Liver (tissue), 9 donors: Measurements from ENCODE around the gene ATP6V0A4. TPM values are rescaled to one million over a fixed set of nuclear protein-coding genes. Genes with fewer than 3 reads are reported as not detected.

Experiments used
- DNase-seq: peaks from one replicate; pipeline ENCODE4 v3.0.0-alpha.2; 2017; ENCODE audit warnings: low spot score
- H3K27ac ChIP-seq, 2 donors: one replicate each; pipeline ENCODE4 v1.7.0; 2013; ENCODE audit warnings: inconsistent platforms in 2 of 2, low read length in 2 of 2, control low read depth in 1 of 2, low read depth in 1 of 2, mild to moderate bottlenecking in 1 of 2
- H3K27me3 ChIP-seq, 4 donors: one replicate each; pipeline versions ENCODE4 v1.6.1 to v1.7.0; 2013; ENCODE audit warnings: low read length in 3 of 4, inconsistent platforms in 1 of 4, mild to moderate bottlenecking in 1 of 4, moderate library complexity in 1 of 4; ENCODE audit not compliant: control insufficient read depth in 4 of 4, insufficient read depth in 4 of 4
- H3K36me3 ChIP-seq, 4 donors: one replicate each; pipeline versions ENCODE4 v1.6.1 to v1.7.0; 2013; ENCODE audit warnings: low read length in 3 of 4, mild to moderate bottlenecking in 3 of 4, low read depth in 1 of 4, moderate library complexity in 1 of 4; ENCODE audit not compliant: control insufficient read depth in 4 of 4, insufficient read depth in 3 of 4
- H3K4me1 ChIP-seq, 4 donors: one replicate each; pipeline versions ENCODE4 v1.6.1 to v1.7.0; 2013; ENCODE audit warnings: low read length in 3 of 4, mild to moderate bottlenecking in 3 of 4, moderate library complexity in 1 of 4; ENCODE audit not compliant: control insufficient read depth in 4 of 4, insufficient read depth in 4 of 4
- H3K4me3 ChIP-seq, 3 donors: one replicate each; pipeline versions ENCODE4 v1.6.1 to v1.7.0; 2013; ENCODE audit warnings: low read length in 3 of 3, control low read depth in 1 of 3, low read depth in 1 of 3, mild to moderate bottlenecking in 1 of 3
- H3K9ac ChIP-seq, 2 donors: one replicate each; pipeline ENCODE4 v1.7.0; 2013; ENCODE audit warnings: low read length in 2 of 2, mild to moderate bottlenecking in 2 of 2, moderate library complexity in 2 of 2, control low read depth in 1 of 2, low read depth in 1 of 2
- H3K9me3 ChIP-seq, 4 donors: one replicate each; pipeline versions ENCODE4 v1.6.1 to v1.7.0; 2013; ENCODE audit warnings: low read length in 3 of 4; ENCODE audit not compliant: control insufficient read depth in 4 of 4
- EGR1 ChIP-seq, 2 donors: IDR thresholded peaks; 2 replicates each; pipeline ENCODE4 v1.6.1; 2016 to 2018; ENCODE audit warnings: antibody characterized with exemption in 2 of 2, low read depth in 2 of 2
- FOXA1 ChIP-seq: IDR thresholded peaks from 2 replicates; pipeline ENCODE4 v1.6.1; 2016; ENCODE audit warnings: antibody characterized with exemption
- FOXA2 ChIP-seq: IDR thresholded peaks from 2 replicates; pipeline ENCODE4 v1.6.1; 2016; ENCODE audit warnings: antibody characterized with exemption
- GABPA ChIP-seq, 2 donors: IDR thresholded peaks in 1 of 2; conservative IDR thresholded peaks in 1 of 2; 2 replicates each; pipeline ENCODE4 v1.6.1; 2016; ENCODE audit warnings: antibody characterized with exemption in 2 of 2, mild to moderate bottlenecking in 1 of 2, moderate library complexity in 1 of 2
- HNF4A ChIP-seq, 2 donors: conservative IDR thresholded peaks; 2 replicates each; pipeline ENCODE4 v1.6.1; 2016; ENCODE audit warnings: antibody characterized with exemption in 2 of 2, mild to moderate bottlenecking in 2 of 2
- HNF4G ChIP-seq: IDR thresholded peaks from 2 replicates; pipeline ENCODE4 v1.6.1; 2016; ENCODE audit warnings: antibody characterized with exemption
- JUND ChIP-seq, 2 donors: IDR thresholded peaks; 2 replicates each; pipeline ENCODE4 v1.6.1; 2016; ENCODE audit warnings: antibody characterized with exemption in 2 of 2
- NR2F2 ChIP-seq: IDR thresholded peaks from 2 replicates; pipeline ENCODE4 v1.6.1; 2016; ENCODE audit warnings: antibody characterized with exemption
- RAD21 ChIP-seq, 2 donors: IDR thresholded peaks; 2 replicates each; pipeline ENCODE4 v1.6.1; 2016; ENCODE audit warnings: antibody characterized with exemption in 2 of 2, mild to moderate bottlenecking in 2 of 2
- RXRA ChIP-seq, 2 donors: IDR thresholded peaks; 2 replicates each; pipeline ENCODE4 v1.6.1; 2017 to 2018; ENCODE audit warnings: antibody characterized with exemption in 2 of 2, mild to moderate bottlenecking in 1 of 2
- SP1 ChIP-seq: IDR thresholded peaks from 2 replicates; pipeline ENCODE4 v1.6.1; 2018; ENCODE audit warnings: antibody characterized with exemption, mild to moderate bottlenecking
- TAF1 ChIP-seq: conservative IDR thresholded peaks from 2 replicates; pipeline ENCODE4 v1.6.1; 2016; ENCODE audit warnings: antibody characterized with exemption, mild to moderate bottlenecking
- YY1 ChIP-seq: IDR thresholded peaks from 2 replicates; pipeline ENCODE4 v1.6.1; 2016; ENCODE audit warnings: antibody characterized with exemption, mild to moderate bottlenecking
- WGBS: extraction: QIAGEN DNeasy Blood & Tissue Kit; methylation state at CpG from one replicate; pipeline ENCODE4 v1.1.7; 2013; 5-methylcytosine and 5-hydroxymethylcytosine counted together
- polyA plus RNA-seq, 2 donors: library from polyadenylated mRNA; stranded (reverse) in 1 of 2; unstranded in 1 of 2; fragments of 200-250 nt in 1 of 2; fragments of >200 nt in 1 of 2; fragmentation: Nextera tagmentation in 1 of 2; extraction: Ambion mirVana in 1 of 2; gene quantifications; one replicate each; pipeline versions ENCODE4 v1.2.1 to v1.2.3, GENCODE V29; 2013 to 2015
- total RNA-seq, 2 donors: library from RNA; depleted of rRNA; stranded (reverse); fragments of >200 nt; gene quantifications; one replicate each; pipeline ENCODE4 v1.2.3, GENCODE V29; 2014
- TF ChIP-seq, protein P1 (sequence below): IDR thresholded peaks from 2 replicates; pipeline ENCODE4 v1.6.1; 2016; ENCODE audit warnings: antibody characterized with exemption, mild to moderate bottlenecking
- TF ChIP-seq, protein P2 (sequence below): IDR thresholded peaks from 2 replicates; pipeline ENCODE4 v1.6.1; 2016; ENCODE audit warnings: antibody characterized with exemption
- TF ChIP-seq, protein P3 (sequence below): fragments of 150-350 bp; IDR thresholded peaks from 2 replicates; pipeline ENCODE4 v1.5.1; 2017; ENCODE audit warnings: improper control_type of control experiment, low read depth, low read length; ENCODE audit not compliant: missing input control
- TF ChIP-seq, protein P4 (sequence below): IDR thresholded peaks from 2 replicates; pipeline ENCODE4 v1.6.1; 2016; ENCODE audit warnings: antibody characterized with exemption
- TF ChIP-seq, protein P5 (sequence below): IDR thresholded peaks from 2 replicates; pipeline ENCODE4 v1.6.1; 2016; ENCODE audit warnings: antibody characterized with exemption
- donor health status: healthy.
- donor health status: healthy.
- donor health status: healthy.
- donor health status: healthy.
- donor health status: healthy.

The ATP6V0A4 gene
- total and polyA plus RNA-seq, 4 donors: not detected

DNA sequence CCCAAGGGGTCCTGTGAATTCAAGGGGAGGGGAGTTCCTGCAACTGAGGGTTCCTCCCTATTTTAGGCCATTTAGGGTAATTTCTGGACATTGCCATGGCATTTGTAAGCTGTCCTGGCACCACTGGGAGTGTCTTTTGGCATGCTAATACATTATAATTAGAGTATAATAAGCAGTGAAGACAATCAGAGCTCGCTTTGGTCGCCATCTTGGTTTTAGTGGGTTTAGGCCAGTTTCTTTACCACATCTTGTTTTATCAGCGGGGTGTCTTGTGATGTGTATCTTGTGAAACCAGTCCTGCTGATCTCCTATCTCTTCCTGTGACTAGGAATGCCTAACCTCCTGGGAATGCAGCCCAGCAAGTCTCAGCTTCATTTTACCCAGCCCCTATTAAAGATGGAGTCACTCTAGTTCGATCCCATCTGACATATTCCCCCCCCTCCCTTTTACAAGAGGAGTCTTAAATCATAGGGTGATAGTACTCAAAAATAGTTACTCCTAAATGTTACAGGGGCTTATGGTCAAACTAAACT lies 140.1 kb downstream of the ATP6V0A4 start:
- 97% methylated on average over 4 of the region's 4 CpGs for WGBS
- H3K4me3 ChIP-seq: no peak overlapping the region
- H3K9ac ChIP-seq: no peak overlapping the region
- DNase-seq: no peak
- H3K27me3 ChIP-seq: no peaks in the 10 kb centered on the region
- peaks cover 0 to 2% (median under 1%) of the 10 kb centered on the region in 4 donors for H3K9me3 ChIP-seq
- no peaks in the 10 kb centered on the region for H3K36me3 ChIP-seq
- H3K27ac ChIP-seq: no peak overlapping the region
- no peaks in the 10 kb centered on the region for H3K4me1 ChIP-seq
- TF ChIP-seq FOXA1 (no peak), GABPA (IDR thresholded peaks at IDR 0.05 in 1 of 2, conservative IDR thresholded peaks at IDR 0.05 in 1 of 2) (no peak), HNF4G (no peak), EGR1 (IDR thresholded peaks at IDR 0.05; ENCODE audit: low read depth in 2 of 2) (no peak), RAD21 (IDR thresholded peaks at IDR 0.05) (no peak), SP1 (no peak), JUND (IDR thresholded peaks at IDR 0.05) (no peak), NR2F2 (no peak), TAF1 (no peak), YY1 (no peak), RXRA (IDR thresholded peaks at IDR 0.05) (no peak), FOXA2 (no peak), HNF4A (conservative IDR thresholded peaks at IDR 0.05) (no peak)
- TF ChIP-seq, protein P1, sequence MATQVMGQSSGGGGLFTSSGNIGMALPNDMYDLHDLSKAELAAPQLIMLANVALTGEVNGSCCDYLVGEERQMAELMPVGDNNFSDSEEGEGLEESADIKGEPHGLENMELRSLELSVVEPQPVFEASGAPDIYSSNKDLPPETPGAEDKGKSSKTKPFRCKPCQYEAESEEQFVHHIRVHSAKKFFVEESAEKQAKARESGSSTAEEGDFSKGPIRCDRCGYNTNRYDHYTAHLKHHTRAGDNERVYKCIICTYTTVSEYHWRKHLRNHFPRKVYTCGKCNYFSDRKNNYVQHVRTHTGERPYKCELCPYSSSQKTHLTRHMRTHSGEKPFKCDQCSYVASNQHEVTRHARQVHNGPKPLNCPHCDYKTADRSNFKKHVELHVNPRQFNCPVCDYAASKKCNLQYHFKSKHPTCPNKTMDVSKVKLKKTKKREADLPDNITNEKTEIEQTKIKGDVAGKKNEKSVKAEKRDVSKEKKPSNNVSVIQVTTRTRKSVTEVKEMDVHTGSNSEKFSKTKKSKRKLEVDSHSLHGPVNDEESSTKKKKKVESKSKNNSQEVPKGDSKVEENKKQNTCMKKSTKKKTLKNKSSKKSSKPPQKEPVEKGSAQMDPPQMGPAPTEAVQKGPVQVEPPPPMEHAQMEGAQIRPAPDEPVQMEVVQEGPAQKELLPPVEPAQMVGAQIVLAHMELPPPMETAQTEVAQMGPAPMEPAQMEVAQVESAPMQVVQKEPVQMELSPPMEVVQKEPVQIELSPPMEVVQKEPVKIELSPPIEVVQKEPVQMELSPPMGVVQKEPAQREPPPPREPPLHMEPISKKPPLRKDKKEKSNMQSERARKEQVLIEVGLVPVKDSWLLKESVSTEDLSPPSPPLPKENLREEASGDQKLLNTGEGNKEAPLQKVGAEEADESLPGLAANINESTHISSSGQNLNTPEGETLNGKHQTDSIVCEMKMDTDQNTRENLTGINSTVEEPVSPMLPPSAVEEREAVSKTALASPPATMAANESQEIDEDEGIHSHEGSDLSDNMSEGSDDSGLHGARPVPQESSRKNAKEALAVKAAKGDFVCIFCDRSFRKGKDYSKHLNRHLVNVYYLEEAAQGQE: no peak
- TF ChIP-seq, protein P2, sequence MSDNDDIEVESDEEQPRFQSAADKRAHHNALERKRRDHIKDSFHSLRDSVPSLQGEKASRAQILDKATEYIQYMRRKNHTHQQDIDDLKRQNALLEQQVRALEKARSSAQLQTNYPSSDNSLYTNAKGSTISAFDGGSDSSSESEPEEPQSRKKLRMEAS: no peak
- TF ChIP-seq, protein P3, sequence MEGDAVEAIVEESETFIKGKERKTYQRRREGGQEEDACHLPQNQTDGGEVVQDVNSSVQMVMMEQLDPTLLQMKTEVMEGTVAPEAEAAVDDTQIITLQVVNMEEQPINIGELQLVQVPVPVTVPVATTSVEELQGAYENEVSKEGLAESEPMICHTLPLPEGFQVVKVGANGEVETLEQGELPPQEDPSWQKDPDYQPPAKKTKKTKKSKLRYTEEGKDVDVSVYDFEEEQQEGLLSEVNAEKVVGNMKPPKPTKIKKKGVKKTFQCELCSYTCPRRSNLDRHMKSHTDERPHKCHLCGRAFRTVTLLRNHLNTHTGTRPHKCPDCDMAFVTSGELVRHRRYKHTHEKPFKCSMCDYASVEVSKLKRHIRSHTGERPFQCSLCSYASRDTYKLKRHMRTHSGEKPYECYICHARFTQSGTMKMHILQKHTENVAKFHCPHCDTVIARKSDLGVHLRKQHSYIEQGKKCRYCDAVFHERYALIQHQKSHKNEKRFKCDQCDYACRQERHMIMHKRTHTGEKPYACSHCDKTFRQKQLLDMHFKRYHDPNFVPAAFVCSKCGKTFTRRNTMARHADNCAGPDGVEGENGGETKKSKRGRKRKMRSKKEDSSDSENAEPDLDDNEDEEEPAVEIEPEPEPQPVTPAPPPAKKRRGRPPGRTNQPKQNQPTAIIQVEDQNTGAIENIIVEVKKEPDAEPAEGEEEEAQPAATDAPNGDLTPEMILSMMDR: no peak
- TF ChIP-seq, protein P4, sequence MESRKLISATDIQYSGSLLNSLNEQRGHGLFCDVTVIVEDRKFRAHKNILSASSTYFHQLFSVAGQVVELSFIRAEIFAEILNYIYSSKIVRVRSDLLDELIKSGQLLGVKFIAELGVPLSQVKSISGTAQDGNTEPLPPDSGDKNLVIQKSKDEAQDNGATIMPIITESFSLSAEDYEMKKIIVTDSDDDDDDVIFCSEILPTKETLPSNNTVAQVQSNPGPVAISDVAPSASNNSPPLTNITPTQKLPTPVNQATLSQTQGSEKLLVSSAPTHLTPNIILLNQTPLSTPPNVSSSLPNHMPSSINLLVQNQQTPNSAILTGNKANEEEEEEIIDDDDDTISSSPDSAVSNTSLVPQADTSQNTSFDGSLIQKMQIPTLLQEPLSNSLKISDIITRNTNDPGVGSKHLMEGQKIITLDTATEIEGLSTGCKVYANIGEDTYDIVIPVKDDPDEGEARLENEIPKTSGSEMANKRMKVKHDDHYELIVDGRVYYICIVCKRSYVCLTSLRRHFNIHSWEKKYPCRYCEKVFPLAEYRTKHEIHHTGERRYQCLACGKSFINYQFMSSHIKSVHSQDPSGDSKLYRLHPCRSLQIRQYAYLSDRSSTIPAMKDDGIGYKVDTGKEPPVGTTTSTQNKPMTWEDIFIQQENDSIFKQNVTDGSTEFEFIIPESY: no peak
- TF ChIP-seq, protein P5, sequence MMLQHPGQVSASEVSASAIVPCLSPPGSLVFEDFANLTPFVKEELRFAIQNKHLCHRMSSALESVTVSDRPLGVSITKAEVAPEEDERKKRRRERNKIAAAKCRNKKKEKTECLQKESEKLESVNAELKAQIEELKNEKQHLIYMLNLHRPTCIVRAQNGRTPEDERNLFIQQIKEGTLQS: no peak
